Effector CD4-positive, alpha-beta T cell (primary cell): Measurements from ENCODE around the gene ADPRH.

Experiments used
- DNase-seq: peaks from one replicate; pipeline ENCODE4 v3.0.0-alpha.2; 2020

ADPRH gene

GRCh38 chr3:119598410-119599098, 19.3 kb downstream of the ADPRH start:
- no peak for DNase-seq

DNA sequence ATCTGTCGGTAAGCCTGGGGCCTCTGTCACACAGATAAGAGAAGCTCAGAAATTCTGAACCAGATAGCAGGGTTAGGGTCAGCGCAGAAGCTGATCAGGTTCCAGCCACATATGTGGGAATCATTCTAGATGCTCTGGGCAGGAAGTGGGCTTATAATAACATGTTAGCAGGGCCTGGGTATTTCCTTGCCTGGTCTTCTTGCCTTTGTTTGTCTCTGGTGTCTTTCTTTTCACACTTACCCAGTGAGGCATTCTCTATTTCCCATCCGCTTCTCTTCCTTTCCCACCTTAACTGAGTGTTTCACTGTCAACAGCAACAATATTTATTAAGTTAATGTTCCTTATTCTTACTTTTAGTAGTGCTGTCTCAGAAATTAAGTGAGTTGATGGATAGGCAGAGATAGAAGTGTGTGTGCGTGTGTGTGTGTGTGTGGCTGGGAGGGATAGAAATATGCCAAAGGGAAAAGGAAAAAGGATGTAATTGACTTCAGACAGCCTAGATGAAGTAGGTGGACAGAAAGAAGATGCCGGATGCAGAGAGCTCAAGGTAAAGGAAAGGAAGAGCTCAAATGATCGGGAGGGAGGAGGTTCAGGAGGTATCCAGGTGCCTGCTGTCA, 20.4 kb downstream of the ADPRH start:
- no peak for DNase-seq

- no peak for DNase-seq
Observed at GRCh38 chr3:119600732-119601131, 21.4 kb downstream of the ADPRH start.

- DNase-seq: no peak
Observed at GRCh38 chr3:119601154-119601553, 21.9 kb downstream of the ADPRH start.

DNA sequence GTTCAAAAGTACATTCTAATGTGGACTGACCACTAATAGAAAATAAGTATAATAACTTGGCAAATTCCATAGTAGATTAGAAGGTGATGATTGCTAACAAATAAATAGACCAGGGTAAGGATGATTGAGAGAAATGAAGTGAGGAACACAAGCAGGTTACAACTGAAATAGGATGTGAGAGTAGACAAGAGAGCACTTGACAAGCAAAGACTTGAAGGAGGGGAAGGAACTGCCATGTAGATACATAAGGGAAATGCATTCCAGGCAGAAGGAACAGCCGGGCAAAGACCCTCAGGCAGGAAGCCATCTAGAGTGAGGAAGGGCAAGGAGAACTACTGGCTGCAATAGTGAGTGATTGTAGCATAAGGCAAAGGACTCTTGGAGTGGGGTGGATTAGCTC, 23.4 kb downstream of the ADPRH start:
- DNase-seq: no peak

DNA sequence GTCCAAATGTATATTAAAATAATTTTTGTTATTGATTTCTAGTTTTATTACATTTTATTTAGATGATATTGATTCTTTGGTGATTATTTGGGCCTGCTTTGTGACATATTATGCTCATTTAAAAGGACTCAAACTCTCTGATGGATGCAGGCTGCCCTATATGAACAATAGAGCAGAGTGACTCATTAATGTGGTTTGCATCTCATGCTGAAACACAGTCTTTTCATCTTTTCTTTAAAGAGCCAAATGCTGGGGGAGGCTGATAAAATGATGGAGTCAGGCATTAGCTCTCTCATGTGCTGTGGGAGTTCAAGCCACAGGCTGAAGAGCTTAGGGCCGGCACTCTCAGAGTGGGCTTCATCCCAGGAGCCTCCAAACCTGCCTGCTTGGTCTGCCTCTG, 25.6 kb downstream of the ADPRH start:
- DNase-seq: no peak

DNA sequence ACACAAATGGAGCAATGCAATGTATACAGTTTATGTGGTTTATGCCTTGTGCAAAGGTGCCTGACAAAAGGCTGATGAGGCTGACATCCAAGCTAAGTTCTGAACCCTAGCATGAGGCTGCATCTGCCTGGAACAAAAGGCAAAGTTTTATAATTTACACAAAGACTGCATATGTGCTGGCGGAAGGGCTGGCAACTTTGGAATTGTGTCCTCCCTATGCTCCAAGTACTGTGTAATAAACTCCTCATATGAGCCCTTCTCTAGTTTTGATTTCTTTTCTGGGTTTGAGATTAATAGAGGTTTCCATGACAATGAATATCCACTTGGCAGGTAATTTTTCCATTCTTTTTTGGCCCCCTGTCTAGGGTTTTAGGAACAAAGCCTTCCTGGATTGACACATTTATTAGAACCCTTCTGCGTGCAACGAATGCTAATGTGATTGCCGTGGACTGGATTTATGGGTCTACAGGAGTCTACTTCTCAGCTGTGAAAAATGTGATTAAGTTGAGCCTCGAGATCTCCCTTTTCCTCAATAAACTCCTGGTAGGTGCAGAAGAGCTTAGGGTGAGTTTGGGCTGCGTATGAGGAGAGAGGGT, 29.2 kb downstream of the ADPRH start:
- DNase-seq: no peak

GRCh38 chr3:119609301-119609700, 30.0 kb downstream of the ADPRH start:
- DNase-seq: no peak

- DNase-seq: no peak
Observed at GRCh38 chr3:119611664-119612063, 32.4 kb downstream of the ADPRH start.

- DNase-seq: no peak
Observed at GRCh38 chr3:119613201-119613600, 33.9 kb downstream of the ADPRH start.

- DNase-seq: no peak
Observed at GRCh38 chr3:119613872-119614271, 34.6 kb downstream of the ADPRH start.

DNA sequence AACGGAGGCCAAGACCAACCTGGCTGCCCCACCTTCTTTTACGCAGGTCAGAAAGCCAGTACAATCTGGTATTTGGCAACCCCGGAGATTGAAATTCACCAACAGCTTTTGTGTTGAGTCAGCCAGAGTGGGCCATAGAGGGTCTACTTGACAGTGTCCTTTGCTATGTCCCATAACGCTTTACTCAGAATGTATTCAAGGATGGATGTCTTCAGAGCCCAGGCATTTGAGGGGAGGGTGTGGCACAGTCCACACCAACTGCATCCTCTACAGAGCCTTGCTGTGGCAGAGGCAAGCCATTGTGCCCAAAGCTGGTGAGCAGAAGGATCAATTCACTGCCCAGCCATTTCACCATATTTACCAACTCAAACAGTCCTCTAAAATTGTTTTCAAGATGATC, 36.8 kb downstream of the ADPRH start:
- DNase-seq: no peak

GRCh38 chr3:119619094-119619493, 39.8 kb downstream of the ADPRH start:
- DNase-seq: no peak

GRCh38 chr3:119620899-119621298, 41.6 kb downstream of the ADPRH start:
- no peak for DNase-seq

DNA sequence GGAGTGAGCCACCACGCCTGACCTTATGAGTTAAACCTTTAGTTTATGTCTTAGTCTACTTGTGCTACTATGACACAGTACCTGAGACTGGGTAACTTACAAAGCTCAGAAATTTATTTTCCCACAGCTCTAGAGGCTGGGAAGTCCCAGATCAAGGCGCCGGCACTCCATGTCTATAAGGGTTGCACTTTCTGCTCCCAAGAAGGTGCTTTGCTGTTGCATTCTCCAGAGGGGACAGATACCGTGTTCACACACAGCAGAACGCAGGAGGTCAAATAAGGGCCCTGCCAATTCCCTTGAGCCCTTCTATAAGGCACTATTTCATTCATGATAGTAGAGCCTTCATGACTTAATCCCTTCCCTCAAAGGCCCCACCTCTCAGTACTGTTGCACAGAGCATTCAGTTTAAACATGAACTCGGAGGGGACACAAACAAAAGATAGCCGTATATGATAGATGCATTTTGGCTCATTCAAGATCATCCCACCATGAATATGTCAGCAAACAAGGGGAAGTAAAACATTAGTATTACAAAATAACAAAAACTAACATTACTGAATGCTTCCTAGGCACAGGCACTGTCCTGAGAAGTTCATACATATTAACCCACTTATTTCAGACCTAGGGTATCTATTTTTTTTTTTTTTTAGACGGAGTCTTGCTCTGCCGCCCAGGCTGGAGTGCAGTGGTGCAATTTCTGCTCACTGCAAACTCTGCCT, 44.9 kb downstream of the ADPRH start:
- no peak for DNase-seq

- no peak for DNase-seq
Observed at GRCh38 chr3:119625451-119626153, 46.3 kb downstream of the ADPRH start.

- no peak for DNase-seq
Observed at GRCh38 chr3:119626196-119626595, 46.9 kb downstream of the ADPRH start.

DNA sequence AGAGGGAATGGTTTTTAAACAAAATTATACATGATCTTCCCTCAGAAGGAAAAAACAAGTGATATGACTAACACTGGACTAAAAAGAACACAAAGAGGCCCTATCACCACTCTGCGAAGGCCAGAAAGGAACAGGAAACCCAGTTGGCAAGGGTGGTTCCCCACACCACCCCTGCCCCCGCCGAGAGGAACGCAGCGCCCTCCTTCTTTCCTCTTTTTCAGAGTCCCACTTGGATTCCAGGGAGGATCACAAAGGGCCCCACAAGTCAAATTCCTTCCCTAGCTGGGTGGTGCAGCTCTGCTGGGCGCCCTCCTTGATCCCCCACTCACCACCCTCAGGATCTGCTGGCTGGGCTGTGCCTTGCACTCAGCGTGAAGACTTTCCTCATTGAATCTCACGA, 48.2 kb downstream of the ADPRH start:
- no peak for DNase-seq

GRCh38 chr3:119628390-119628789, 49.1 kb downstream of the ADPRH start:
- no peak for DNase-seq

DNA sequence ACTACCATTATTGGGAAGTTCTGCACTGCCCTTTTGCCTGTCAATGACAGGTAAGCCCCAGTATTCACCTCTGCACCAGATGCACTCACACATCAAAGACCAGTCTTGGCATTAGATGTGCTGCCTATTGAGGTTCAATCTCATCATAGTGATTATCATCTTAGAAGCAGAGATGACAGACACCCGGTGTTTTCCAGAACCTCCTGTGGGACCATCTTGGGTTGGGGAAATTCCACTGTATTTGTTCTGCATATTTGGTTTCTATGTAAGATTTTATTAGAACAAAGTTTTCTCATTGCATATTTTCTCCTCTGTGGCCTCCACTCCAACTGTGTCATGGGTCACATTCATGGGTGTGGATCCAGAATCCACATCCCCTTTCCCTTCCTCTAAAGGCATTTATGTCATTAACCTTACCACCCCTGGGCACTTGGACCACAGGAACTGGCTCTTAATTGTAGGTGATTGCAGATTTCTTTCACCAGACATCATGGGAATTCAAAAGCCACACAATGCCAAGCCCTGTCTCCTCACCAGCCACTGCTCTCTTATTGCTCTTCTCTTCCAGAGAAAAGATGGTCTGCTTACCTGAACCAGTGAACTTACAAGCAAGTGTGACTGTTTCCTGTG, 49.6 kb downstream of the ADPRH start:
- no peak for DNase-seq

DNA sequence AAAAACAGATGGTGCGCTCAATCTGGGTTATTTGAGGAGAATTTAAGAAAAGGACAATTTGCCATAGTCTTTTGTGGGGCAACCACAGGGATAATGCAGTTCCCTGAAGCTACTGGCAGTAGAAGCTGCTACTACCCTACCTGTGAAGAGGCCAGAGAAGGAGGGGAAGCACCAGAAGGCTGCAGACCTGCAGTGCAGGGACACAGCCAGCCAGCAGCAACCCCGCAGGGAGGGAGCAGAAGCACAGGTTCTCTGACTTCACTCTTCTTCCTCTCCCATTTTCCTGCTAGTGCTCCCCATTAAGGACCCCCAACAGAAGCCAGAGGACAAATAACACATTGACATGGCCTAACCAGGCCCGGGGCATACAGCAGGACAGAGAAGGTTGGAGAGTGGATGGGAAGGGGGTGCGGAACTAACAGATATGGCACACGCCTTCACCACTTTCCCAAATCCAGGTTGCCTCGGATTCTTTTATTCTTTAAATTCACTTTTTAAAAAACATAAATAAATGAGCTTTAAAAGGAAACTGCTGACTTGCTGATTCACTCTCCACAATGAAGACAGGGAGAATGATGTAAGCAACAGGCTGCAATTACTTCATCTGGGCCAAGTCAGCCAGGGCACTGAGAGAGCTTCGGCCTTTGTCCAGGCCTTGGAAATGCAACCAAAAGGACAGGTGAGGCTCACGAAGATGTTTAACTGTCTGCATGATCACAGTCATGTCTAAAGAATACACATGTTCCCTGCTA, 51.0 kb downstream of the ADPRH start:
- no peak for DNase-seq

GRCh38 chr3:119630880-119631329, 51.6 kb downstream of the ADPRH start:
- DNase-seq: no peak
